MG63 (cell line): Measurements from ENCODE around the gene PPFIA4. TPM values are rescaled to one million over a fixed set of nuclear protein-coding genes. Genes with fewer than 3 reads are reported as not detected.
A peak's percentile ranks its signal among the peaks of the same experiment; 100 is the strongest.
"Not testable (repeated sequence)": the region's sequence is repeated elsewhere in the genome, so short reads cannot be mapped to it uniquely, and the experiment has no call there.

ENCODE experiments used
- DNase-seq: peaks from one replicate; pipeline ENCODE4 v3.0.0-alpha.2; 2020
- H3K27me3 ChIP-seq: fragments of 250-450 bp; sonication (Bioruptor Pico); 2 replicates; pipeline ENCODE4 v1.5.1; 2020; ENCODE audit warnings: mild to moderate bottlenecking, moderate library complexity
- H3K36me3 ChIP-seq: fragments of 250-450 bp; sonication (Bioruptor Pico); 2 replicates; pipeline ENCODE4 v1.5.1; 2020; ENCODE audit warnings: mild to moderate bottlenecking, moderate library complexity
- H3K4me3 ChIP-seq: fragments of 250-450 bp; sonication (Bioruptor Pico); 2 replicates; pipeline ENCODE4 v1.5.1; 2020; ENCODE audit warnings: mild to moderate bottlenecking, moderate library complexity
- H3K9me3 ChIP-seq: fragments of 250-450 bp; sonication (Bioruptor Pico); 2 replicates; pipeline ENCODE4 v1.5.1; 2020; ENCODE audit warnings: mild to moderate bottlenecking, moderate library complexity
- total RNA-seq: library from RNA; depleted of rRNA; stranded (reverse); fragments of >200 nt; shearing (Covaris generic); gene quantifications from 2 replicates; pipeline ENCODE4 v1.2.3, GENCODE V29; 2014; ENCODE audit warnings: low replicate concordance; rRNA removed

Gene PPFIA4
- 0.39 and 1.2 TPM in 2 replicates for total RNA-seq

- DNase-seq = peak; percentile 87
- Histone ChIP-seq H3K9me3 (no peaks in the 10 kb centered on the region), H3K27me3 (0 out of 2 replicates have a peak, but pooled peaks cover 3% of the 10 kb centered on the region), H3K4me3 (peak within 1 kb of the TSS; percentile 69), H3K36me3 (peaks cover 37% of the 10 kb centered on the region)
Observed at GRCh38 chr1:203026031-203026665, at the start of gene PPFIA4. TSS of gene PPFIA4 (plus strand) at chr1:203026491. CDS start at chr1:203039009, 12,518 bp downstream.

GRCh38 chr1:202976633-202977032 lies 49.7 kb upstream of the PPFIA4 start:
- DNase-seq = no peak
- Histone ChIP-seq H3K4me3 (no peak overlapping the region), H3K9me3 (no peaks in the 10 kb centered on the region), H3K27me3 (peaks cover 42% of the 10 kb centered on the region), H3K36me3 (no peaks in the 10 kb centered on the region)

DNA sequence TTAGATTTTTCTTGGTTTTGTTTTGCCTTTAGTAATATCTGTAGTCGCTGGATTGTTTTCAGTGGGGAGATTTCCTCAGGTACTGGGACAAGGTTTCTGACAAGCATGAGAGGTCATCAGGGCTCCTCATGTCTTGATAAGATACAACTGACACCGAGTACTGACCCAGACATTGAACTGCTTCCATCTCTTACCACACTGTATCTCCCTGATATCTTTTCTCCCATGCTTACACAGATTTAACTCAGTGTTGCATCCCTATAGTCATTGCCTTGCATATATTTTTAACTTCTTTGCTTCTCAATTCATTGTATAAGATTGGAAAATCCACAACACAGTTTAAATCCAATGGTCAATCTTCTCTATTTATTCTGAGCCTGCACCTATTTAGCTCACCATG lies 46.8 kb upstream of the PPFIA4 start:
- DNase-seq = no peak
- no peaks in the 10 kb centered on the region for H3K9me3 ChIP-seq
- H3K36me3 ChIP-seq = no peaks in the 10 kb centered on the region
- H3K4me3 ChIP-seq = no peak overlapping the region
- H3K27me3 ChIP-seq = peaks cover 32% of the 10 kb centered on the region

DNA sequence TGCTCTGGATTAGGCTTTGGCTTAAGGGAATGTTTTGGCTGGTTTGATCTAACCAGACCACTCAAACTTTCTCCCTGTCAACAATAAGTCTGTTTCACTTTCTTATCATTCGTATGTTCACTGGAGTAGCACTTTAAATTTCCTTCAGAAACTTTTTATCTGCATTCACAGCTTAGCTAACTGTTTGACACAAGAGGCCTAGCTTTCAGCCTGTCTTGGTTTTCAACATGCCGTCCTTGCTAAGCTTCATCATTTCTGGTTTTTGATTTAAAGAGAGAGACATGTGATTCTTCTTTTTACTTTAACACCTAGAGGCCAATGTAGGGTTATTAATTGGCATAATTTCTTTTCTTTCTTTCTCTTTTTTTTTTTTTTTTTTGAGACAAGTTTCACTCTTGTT lies 44.4 kb upstream of the PPFIA4 start:
- Histone ChIP-seq H3K27me3 (peaks cover 17% of the 10 kb centered on the region), H3K36me3 (no peaks in the 10 kb centered on the region)

DNA sequence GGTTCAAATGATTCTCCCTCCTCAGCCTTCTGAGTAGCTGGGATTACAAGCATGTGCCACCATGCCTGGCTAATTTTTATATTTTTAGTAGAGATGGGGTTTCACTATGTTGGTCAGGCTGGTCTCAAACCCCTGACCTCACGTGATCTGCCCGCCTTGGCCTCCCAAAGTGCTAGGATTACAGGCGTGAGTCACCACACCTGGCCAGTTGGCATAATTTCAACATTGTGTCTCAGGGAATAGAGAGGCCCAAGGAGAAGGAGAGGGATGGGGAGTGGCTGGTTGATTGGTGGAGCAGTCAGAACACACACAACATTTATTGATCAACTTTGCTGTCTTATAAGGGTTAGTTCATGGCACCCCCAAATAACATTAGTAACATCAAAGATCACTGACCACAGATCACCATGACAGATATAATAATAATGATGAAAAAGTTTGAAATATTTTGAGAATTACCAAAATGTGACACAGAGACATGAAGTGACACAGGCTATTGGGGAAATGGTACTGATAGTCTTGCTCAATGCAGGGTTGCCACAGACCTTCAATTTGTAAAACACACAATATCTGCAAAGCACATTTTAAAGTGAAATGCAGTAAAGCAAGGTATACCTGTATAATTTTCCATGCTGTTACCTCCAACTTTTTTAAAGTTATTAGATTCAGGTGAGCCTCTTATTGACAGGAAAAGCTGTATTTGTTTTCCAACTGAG lies 43.4 kb upstream of the PPFIA4 start:
- no peaks in the 10 kb centered on the region for H3K36me3 ChIP-seq
- H3K9me3 ChIP-seq = no peaks in the 10 kb centered on the region
- no peak overlapping the region for H3K4me3 ChIP-seq
- peaks cover 13% of the 10 kb centered on the region for H3K27me3 ChIP-seq
- no peak for DNase-seq

More for the DNA sequence above, 44.4 kb upstream of the PPFIA4 start:
- Histone ChIP-seq H3K4me3 (no peak overlapping the region), H3K9me3 (no peaks in the 10 kb centered on the region)
- DNase-seq = no peak

DNA sequence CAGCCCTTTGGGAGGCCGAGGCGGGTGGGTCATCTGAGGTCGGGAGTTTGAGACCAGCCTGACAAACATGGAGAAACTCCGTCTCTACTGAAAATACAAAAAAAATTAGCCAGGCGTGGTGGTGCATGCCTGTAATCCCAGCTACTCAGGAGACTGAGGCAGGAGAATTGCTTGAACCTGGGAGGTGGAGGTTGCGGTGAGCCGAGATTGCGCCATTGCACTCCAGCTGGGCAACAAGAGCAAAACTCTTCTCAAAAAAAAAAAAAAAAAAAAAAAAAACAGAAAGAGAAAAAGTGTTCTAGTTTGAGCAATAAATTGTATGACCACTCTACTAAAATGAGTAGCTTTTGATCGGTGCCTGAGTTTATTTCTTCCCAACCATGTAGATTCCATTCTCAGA lies 40.2 kb upstream of the PPFIA4 start:
- H3K36me3 ChIP-seq, H3K4me3 ChIP-seq, DNase-seq, H3K27me3 ChIP-seq, H3K9me3 ChIP-seq: not testable (repeated sequence)

DNA sequence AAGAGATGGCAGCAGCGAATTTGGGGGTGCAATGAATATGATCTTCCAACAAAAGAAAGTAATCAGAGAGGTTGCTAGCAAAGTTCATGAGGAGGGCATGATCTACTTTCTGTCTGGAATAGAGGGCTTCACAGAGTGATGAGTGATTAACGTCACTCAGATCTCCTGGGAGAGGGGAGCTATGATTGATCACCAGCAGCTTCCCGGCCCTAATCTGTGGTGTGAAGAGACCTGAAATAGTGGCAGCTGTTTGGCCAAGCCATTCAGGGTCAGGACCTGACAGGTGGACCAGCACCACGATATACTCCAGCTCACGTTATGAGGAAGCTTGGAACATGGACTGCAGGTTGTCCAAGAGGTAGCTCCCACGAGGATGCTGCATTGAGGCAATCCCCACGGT lies 39.0 kb upstream of the PPFIA4 start:
- no peak for DNase-seq
- Histone ChIP-seq H3K27me3 (peaks cover 19% of the 10 kb centered on the region), H3K4me3 (no peak overlapping the region), H3K36me3 (no peaks in the 10 kb centered on the region), H3K9me3 (no peaks in the 10 kb centered on the region)

DNA sequence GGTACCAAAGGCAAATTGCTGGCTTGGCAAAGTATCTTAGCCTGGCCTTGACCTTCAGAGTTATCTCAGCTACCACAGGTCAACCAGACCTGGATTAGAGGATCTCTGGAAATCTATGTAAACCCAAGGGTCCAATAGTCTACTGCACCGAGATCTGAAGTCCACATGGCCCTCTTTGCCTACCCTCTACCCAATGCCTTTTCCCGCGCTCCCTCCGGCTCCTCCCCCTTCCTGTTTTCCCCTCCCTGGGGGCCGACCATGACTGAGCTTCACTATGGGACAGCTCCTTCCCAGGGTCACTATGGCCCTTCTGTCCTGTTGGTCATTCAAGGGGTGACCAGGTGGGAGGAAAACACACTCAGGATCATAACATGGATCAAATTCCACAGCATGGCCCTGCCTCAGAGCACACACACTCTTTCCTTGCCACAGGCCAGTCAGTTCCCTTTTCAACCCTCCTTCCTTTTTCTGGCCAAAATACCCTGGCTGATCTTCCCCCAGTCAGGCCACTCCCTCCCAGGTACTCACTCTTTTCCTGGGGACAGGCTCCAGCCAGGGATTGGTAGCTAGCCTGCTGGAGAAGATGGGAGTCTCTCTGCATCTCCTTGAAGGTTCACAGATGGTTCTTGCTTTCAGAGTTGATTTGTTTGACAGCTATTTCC lies 38.2 kb upstream of the PPFIA4 start:
- Histone ChIP-seq H3K27me3 (peaks cover 26% of the 10 kb centered on the region), H3K36me3 (no peaks in the 10 kb centered on the region), H3K4me3 (no peak overlapping the region), H3K9me3 (no peaks in the 10 kb centered on the region)
- DNase-seq = no peak

DNA sequence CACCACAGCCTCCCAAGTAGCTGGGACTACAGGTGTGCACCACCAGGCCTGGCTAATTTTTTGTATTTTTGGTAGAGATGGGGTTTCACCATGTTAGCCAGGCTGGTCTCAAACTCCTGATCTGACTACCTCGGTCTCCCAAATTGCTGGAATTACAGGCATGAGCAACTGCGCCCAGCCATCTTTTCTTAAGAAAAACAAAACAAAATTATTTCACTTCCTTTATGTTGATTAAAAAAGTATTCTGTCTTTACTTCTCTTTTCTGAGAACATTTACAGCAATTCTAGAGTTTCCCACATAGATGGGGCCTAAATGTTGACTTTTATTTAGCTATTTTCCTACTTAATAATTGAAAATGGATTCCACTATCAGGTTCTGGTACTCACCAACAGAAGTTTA lies 36.4 kb upstream of the PPFIA4 start:
- Histone ChIP-seq H3K27me3 (peaks cover 26% of the 10 kb centered on the region), H3K9me3 (no peaks in the 10 kb centered on the region), H3K4me3 (no peak overlapping the region), H3K36me3 (no peaks in the 10 kb centered on the region)
- no peak for DNase-seq

- DNase-seq = no peak
- no peak overlapping the region for H3K4me3 ChIP-seq
- H3K27me3 ChIP-seq = peaks cover 36% of the 10 kb centered on the region
- no peaks in the 10 kb centered on the region for H3K36me3 ChIP-seq
- H3K9me3 ChIP-seq = no peaks in the 10 kb centered on the region
Observed at GRCh38 chr1:202991112-202991511, 35.2 kb upstream of the PPFIA4 start.

GRCh38 chr1:202994756-202995155 lies 31.5 kb upstream of the PPFIA4 start:
- H3K27me3 ChIP-seq = peaks cover 56% of the 10 kb centered on the region
- DNase-seq = no peak

DNA sequence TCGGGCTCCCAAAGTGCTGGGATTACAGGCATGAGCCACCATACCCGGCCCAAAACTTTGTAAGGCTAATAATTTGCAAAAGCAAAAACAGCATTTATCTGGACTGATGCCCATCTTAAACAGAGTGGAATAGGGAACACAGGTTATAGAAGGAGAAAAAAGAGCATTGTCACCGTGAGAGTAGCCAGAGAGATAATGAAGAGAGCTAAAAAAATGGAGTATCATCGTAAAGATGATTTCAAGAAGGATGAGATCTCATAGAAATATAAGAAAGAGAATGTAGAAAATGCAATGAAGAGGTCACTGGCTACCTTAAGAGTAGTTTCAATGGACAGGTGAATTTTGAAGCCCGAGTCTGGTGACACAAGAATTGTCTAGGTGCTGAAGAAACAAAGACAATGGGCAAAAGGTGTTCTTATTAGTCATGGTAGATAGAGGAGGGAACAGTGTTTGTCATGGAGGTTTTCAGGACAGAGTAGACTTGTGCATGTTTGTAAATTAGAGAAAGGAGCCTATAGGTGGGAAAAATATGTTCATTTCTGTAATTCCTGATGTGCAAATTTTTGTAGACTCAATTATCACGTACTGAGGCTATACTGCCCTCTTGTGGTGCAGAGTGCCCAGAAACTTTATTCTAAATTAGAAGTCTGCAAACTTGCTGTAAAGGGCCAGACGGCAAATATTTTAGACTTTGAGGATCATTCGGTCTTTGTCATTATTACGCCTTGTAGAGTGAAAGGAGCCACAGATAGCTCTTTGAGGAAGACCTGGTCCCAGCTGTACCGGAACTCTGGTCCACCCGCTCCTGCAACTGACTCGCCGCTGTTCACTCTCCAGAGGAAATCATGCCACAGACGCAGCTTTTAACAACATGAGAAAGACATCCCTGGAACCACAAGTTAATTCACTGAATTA lies 27.2 kb upstream of the PPFIA4 start:
- no peaks in the 10 kb centered on the region for H3K9me3 ChIP-seq
- H3K36me3 ChIP-seq = no peaks in the 10 kb centered on the region
- peaks cover 32% of the 10 kb centered on the region for H3K27me3 ChIP-seq
- DNase-seq = no peak
- no peak overlapping the region for H3K4me3 ChIP-seq

More at GRCh38 chr1:202994756-202995155, 31.5 kb upstream of the PPFIA4 start:
- Histone ChIP-seq H3K4me3 (no peak overlapping the region), H3K9me3 (no peaks in the 10 kb centered on the region), H3K36me3 (no peaks in the 10 kb centered on the region)

DNA sequence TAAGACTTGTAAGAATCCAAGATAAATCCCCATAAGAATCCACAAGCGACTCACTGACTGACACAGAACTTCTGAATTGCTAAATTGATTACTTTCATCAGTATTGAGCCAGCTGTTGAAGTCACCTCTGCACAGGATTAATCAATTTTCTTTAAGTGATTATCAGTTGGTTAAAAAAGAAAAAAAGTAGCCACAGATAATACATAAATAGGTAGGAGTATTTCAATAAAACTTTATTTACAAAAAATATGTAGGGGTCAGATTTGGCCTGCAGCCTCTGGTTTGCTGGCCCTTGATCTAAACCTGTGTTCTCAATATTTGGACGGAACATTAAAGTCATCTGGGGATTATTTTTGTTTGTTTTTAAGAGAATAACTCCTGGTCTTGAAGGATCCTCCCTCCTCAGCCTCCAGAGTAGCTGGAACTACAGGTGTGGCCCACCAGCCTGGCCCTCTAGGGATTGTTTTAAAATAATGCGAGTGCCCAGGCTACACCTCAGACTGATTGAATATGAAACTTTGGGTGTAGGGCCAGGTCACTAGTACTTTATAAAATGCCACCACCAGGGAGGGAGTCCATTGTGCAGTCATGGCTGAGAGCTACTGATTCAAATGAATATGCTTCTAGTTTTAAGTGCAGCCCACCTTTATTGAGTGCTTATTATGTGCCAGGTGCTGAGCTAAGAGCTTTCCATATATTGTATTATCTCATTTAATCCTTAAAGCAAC lies 25.9 kb upstream of the PPFIA4 start:
- DNase-seq = no peak
- H3K4me3 ChIP-seq = no peak overlapping the region
- H3K36me3 ChIP-seq = no peaks in the 10 kb centered on the region
- H3K27me3 ChIP-seq = peaks cover 28% of the 10 kb centered on the region
- H3K9me3 ChIP-seq = no peaks in the 10 kb centered on the region

DNA sequence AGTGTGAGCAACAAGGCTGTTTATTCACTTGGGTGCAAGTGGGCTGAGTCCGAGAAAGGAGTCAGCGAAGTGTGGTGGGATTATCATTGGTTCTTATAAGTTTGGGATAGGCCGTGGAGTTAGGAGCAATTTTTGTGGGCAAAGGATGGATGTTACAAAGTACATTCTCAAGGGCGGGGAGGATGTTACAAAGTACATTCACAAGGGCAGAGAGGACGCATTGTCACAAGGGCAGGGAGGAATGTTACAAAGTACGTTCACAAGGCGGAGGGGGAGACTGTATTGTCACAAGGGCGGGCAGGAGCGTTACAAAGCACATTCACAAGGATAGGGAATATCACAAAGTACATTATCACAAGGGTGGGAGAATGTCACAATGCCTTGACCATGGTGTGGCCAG lies 24.3 kb upstream of the PPFIA4 start:
- H3K4me3 ChIP-seq = no peak overlapping the region
- H3K9me3 ChIP-seq = no peaks in the 10 kb centered on the region
- DNase-seq = no peak
- H3K27me3 ChIP-seq = peaks cover 15% of the 10 kb centered on the region
- H3K36me3 ChIP-seq = no peaks in the 10 kb centered on the region

GRCh38 chr1:203002951-203003350 lies 23.3 kb upstream of the PPFIA4 start:
- DNase-seq = no peak
- H3K36me3 ChIP-seq = no peaks in the 10 kb centered on the region
- no peak overlapping the region for H3K4me3 ChIP-seq
- peaks cover 7% of the 10 kb centered on the region for H3K27me3 ChIP-seq
- H3K9me3 ChIP-seq = no peaks in the 10 kb centered on the region
